Prostate gland (tissue), 2 donors: ENCODE measurements around the gene SLCO4A1. TPM values are rescaled to one million over a fixed set of nuclear protein-coding genes. Genes with fewer than 3 reads are reported as not detected.

Experiments
- DNase-seq: peaks from one replicate; pipeline ENCODE4 v3.0.0-alpha.2; 2019; ENCODE audit warnings: low spot score
- H3K27ac ChIP-seq, 2 donors: fragments of 200-600 bp; sonication (generic); 2 replicates each; pipeline ENCODE4 v1.5.1; 2017 to 2019
- H3K27me3 ChIP-seq: fragments of 200-600 bp; sonication (generic); replicated peaks from 2 replicates; pipeline ENCODE4 v1.5.1; 2019; ENCODE audit not compliant: insufficient read depth
- H3K36me3 ChIP-seq, 2 donors: fragments of 200-600 bp; sonication (generic); 1 replicate in 1 of 2; 2 replicates in 1 of 2; pipeline versions ENCODE4 v1.5.1 to v1.8.1; 2017 to 2019
- H3K4me1 ChIP-seq: fragments of 200-600 bp; sonication (generic); replicated peaks from 2 replicates; pipeline ENCODE4 v1.5.1; 2019
- H3K4me3 ChIP-seq, 2 donors: fragments of 200-600 bp; sonication (generic); 2 replicates each; pipeline ENCODE4 v1.5.1; 2017 to 2019
- H3K9me3 ChIP-seq: fragments of 200-600 bp; sonication (generic); 2 replicates; pipeline ENCODE4 v1.5.1; 2017
- CTCF ChIP-seq, 4 experiments: fragments of 200-600 bp in 2 of 4; fragments of 450-650 bp in 2 of 4; sonication (generic) in 2 of 4; IDR thresholded peaks; 1 replicate in 3 of 4; 2 replicates in 1 of 4; pipeline ENCODE4 v1.5.1; 2016 to 2019; ENCODE audit warnings: antibody characterized with exemption in 4 of 4, mild to moderate bottlenecking in 2 of 4, moderate library complexity in 2 of 4
- POLR2A ChIP-seq: fragments of 450-650 bp; IDR thresholded peaks from one replicate; pipeline ENCODE4 v1.6.1; 2016; ENCODE audit warnings: antibody characterized with exemption, mild to moderate bottlenecking
- POLR2AphosphoS5 ChIP-seq: sonication (generic); formaldehyde crosslinking; IDR thresholded peaks from one replicate; pipeline ENCODE4 v1.6.1; 2017; ENCODE audit warnings: antibody characterized with exemption
- WGBS: methylation state at CpG from one replicate; pipeline ENCODE4 v1.1.5; 2018; 5-methylcytosine and 5-hydroxymethylcytosine counted together
- intact Hi-C: fragments of 100-400 bp; cut with DNase I; formaldehyde crosslinking; loops from one replicate; pipeline ENCODE4 v1.14.2; 2022
- total RNA-seq, 2 donors: library from RNA; depleted of rRNA; stranded (reverse); fragments of >200 nt; gene quantifications; one replicate each; pipeline ENCODE4 v1.1.0, GENCODE V29; 2016

SLCO4A1 gene
- total RNA-seq, 2 donors from 2014 or later: 4.5 to 12.3 TPM

DNA sequence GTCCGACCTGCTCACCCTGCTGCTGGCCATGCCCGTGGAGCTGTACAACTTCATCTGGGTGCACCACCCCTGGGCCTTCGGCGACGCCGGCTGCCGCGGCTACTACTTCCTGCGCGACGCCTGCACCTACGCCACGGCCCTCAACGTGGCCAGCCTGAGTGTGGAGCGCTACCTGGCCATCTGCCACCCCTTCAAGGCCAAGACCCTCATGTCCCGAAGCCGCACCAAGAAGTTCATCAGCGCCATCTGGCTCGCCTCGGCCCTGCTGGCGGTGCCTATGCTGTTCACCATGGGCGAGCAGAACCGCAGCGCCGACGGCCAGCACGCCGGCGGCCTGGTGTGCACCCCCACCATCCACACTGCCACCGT lies 67.2 kb downstream of the SLCO4A1 start:
- no peak for DNase-seq
- no peak overlapping the region for H3K4me3 ChIP-seq
- H3K27ac ChIP-seq: no peak overlapping the region
- 84% methylated on average over 30 of the region's 30 CpGs for WGBS
- peaks cover 36% of the 10 kb centered on the region for H3K27me3 ChIP-seq
- intact Hi-C loops: no loop called here
- H3K36me3 ChIP-seq: no peaks in the 10 kb centered on the region
- no peaks in the 10 kb centered on the region for H3K4me1 ChIP-seq
- H3K9me3 ChIP-seq: no peaks in the 10 kb centered on the region
- TF ChIP-seq POLR2A (no peak), POLR2AphosphoS5 (no peak), CTCF (IDR thresholded peaks at IDR 0.05) (no peak)

GRCh38 chr20:62710221-62710885 lies 68.0 kb downstream of the SLCO4A1 start:
- no peak for DNase-seq
- 76% methylated on average over 20 of the region's 20 CpGs for WGBS
- H3K4me1 ChIP-seq: no peaks in the 10 kb centered on the region
- TF ChIP-seq POLR2A (no peak), POLR2AphosphoS5 (no peak)
- no peak overlapping the region for H3K4me3 ChIP-seq
- peaks cover 36% of the 10 kb centered on the region for H3K27me3 ChIP-seq
- no peak overlapping the region for H3K27ac ChIP-seq
- no peaks in the 10 kb centered on the region for H3K36me3 ChIP-seq
- H3K9me3 ChIP-seq: no peaks in the 10 kb centered on the region
- intact Hi-C loops: no loop called here

GRCh38 chr20:62710886-62711702 lies 68.8 kb downstream of the SLCO4A1 start:
- WGBS: 42% methylated on average over 23 of the region's 23 CpGs
- H3K4me3 ChIP-seq: no peak overlapping the region
- H3K4me1 ChIP-seq: no peaks in the 10 kb centered on the region
- no peak for DNase-seq
- no peaks in the 10 kb centered on the region for H3K36me3 ChIP-seq
- TF ChIP-seq POLR2AphosphoS5 (no peak), CTCF (IDR thresholded peaks at IDR 0.05) (no peak), POLR2A (no peak)
- H3K27me3 ChIP-seq: peaks cover 35% of the 10 kb centered on the region
- intact Hi-C loops: no loop called here
- no peaks in the 10 kb centered on the region for H3K9me3 ChIP-seq
- no peak overlapping the region for H3K27ac ChIP-seq

DNA sequence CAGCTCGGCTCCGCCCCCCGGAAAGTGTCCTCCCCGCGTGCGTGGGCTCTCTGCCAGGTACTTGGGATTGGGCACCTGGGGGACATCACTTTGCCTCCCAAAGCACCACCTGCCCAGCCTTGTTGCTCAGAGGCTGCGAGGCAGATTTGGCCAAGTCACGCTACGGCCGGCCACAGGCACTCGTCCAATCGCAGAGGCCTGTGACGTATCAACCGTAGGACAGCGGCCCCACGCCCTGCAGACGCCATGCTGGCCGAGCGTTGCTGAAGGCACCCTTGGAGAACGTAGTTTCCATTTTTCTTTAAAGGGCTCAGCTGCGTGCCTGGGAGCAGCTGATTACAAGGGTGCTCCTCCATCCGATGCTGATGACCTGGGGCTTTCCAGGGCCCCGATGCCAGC lies 69.4 kb downstream of the SLCO4A1 start:
- Histone ChIP-seq H3K27me3 (peaks cover 33% of the 10 kb centered on the region), H3K27ac (no peak overlapping the region), H3K9me3 (no peaks in the 10 kb centered on the region), H3K4me1 (no peaks in the 10 kb centered on the region), H3K36me3 (no peaks in the 10 kb centered on the region), H3K4me3 (no peak overlapping the region)
- intact Hi-C loops: no loop called here
- no peak for TF ChIP-seq CTCF (IDR thresholded peaks at IDR 0.05)
- TF ChIP-seq POLR2A: no peak
- no peak for TF ChIP-seq POLR2AphosphoS5
- WGBS: 47% methylated on average over 23 of the region's 23 CpGs
- DNase-seq: no peak

- no peaks in the 10 kb centered on the region for H3K36me3 ChIP-seq
- 95% methylated on average over 8 of the region's 8 CpGs for WGBS
- no peak overlapping the region for H3K27ac ChIP-seq
- no peak for TF ChIP-seq POLR2A
- peaks cover 34% of the 10 kb centered on the region for H3K27me3 ChIP-seq
- DNase-seq: no peak
- H3K9me3 ChIP-seq: no peaks in the 10 kb centered on the region
- intact Hi-C loops: no loop called here
- no peaks in the 10 kb centered on the region for H3K4me1 ChIP-seq
- no peak overlapping the region for H3K4me3 ChIP-seq
Observed at GRCh38 chr20:62712606-62713005, 70.3 kb downstream of the SLCO4A1 start.
